GM23248 (cell line): ENCODE results near the gene HHIPL1. TPM values are rescaled to one million over a fixed set of nuclear protein-coding genes. Genes with fewer than 3 reads are reported as not detected.

ENCODE experiments used
- DNase-seq: peaks from one replicate; pipeline ENCODE4 v3.0.0-alpha.2; 2015
- H2AFZ ChIP-seq: fragments of 200-600 bp; sonication (generic); 2 replicates; pipeline ENCODE4 v1.6.1; 2016; ENCODE audit warnings: antibody characterized with exemption
- H3F3A ChIP-seq: fragments of 200-600 bp; sonication (generic); 2 replicates; pipeline ENCODE4 v1.6.1; 2016; ENCODE audit warnings: mild to moderate bottlenecking, antibody characterized with exemption, mixed run types; ENCODE audit not compliant: insufficient read depth
- H3K27ac ChIP-seq: fragments of 200-600 bp; sonication (generic); 2 replicates; pipeline ENCODE4 v1.5.1; 2016; ENCODE audit warnings: mild to moderate bottlenecking
- H3K27me3 ChIP-seq: fragments of 200-600 bp; sonication (generic); replicated peaks from 2 replicates; pipeline ENCODE4 v1.6.1; 2016; ENCODE audit warnings: mild to moderate bottlenecking; ENCODE audit not compliant: insufficient read depth
- H3K36me3 ChIP-seq: fragments of 200-600 bp; sonication (generic); 2 replicates; pipeline ENCODE4 v1.6.1; 2016; ENCODE audit warnings: low read depth, mild to moderate bottlenecking
- H3K4me1 ChIP-seq: fragments of 200-600 bp; sonication (generic); 2 replicates; pipeline ENCODE4 v1.6.1; 2016; ENCODE audit warnings: mild to moderate bottlenecking; ENCODE audit not compliant: insufficient read depth
- H3K4me2 ChIP-seq: fragments of 200-600 bp; sonication (generic); one replicate; pipeline ENCODE4 v1.6.1; 2016; ENCODE audit warnings: mild to moderate bottlenecking; ENCODE audit not compliant: unreplicated experiment
- H3K4me3 ChIP-seq: fragments of 200-600 bp; sonication (generic); 2 replicates; pipeline ENCODE4 v1.5.1; 2016; ENCODE audit warnings: mild to moderate bottlenecking
- H3K79me2 ChIP-seq: fragments of 200-600 bp; sonication (generic); 2 replicates; pipeline ENCODE4 v1.6.1; 2016; ENCODE audit warnings: mild to moderate bottlenecking; ENCODE audit not compliant: insufficient read depth
- H3K9ac ChIP-seq: fragments of 200-600 bp; sonication (generic); 2 replicates; pipeline ENCODE4 v1.6.1; 2016; ENCODE audit warnings: mild to moderate bottlenecking
- H3K9me2 ChIP-seq: fragments of 200-600 bp; sonication (generic); 2 replicates; pipeline ENCODE4 v1.6.1; 2016; ENCODE audit warnings: mixed run types, mild to moderate bottlenecking, moderate library complexity; ENCODE audit not compliant: insufficient read depth
- H3K9me3 ChIP-seq: fragments of 200-600 bp; sonication (generic); one replicate; pipeline ENCODE4 v1.6.1; 2017; ENCODE audit warnings: low read depth
- H4K20me1 ChIP-seq: fragments of 200-600 bp; sonication (generic); 2 replicates; pipeline ENCODE4 v1.6.0; 2016; ENCODE audit not compliant: insufficient read depth
- EZH2 ChIP-seq: fragments of 200-600 bp; sonication (generic); IDR thresholded peaks from 2 replicates; pipeline ENCODE4 v1.6.1; 2018; ENCODE audit warnings: antibody characterized with exemption, mild to moderate bottlenecking; ENCODE audit not compliant: insufficient read depth, poor library complexity, severe bottlenecking
- EZH2phosphoT487 ChIP-seq: fragments of 200-600 bp; sonication (generic); IDR thresholded peaks from 2 replicates; pipeline ENCODE4 v1.6.1; 2018; ENCODE audit warnings: antibody characterized with exemption, moderate library complexity, mild to moderate bottlenecking, low read depth; ENCODE audit not compliant: insufficient read depth
- WGBS, 2 experiments: methylation state at CpG; one replicate each; pipeline ENCODE4 v1.1.6; 2015 to 2017; ENCODE audit warnings: low lambda C conversion rate in 2 of 2, low coverage in 1 of 2; ENCODE audit errors: missing lambda C conversion rate in 2 of 2; 5-methylcytosine and 5-hydroxymethylcytosine counted together
- in situ Hi-C: fragments of 300-500 bp; cut with MboI; formaldehyde crosslinking; loops from 2 replicates; pipeline ENCODE4 v1.15.0; 2020
- polyA plus RNA-seq: library from polyadenylated mRNA; unstranded; fragments of >200 nt; fragmentation: Nextera tagmentation; extraction: Ambion mirVana; gene quantifications from 2 replicates; pipeline ENCODE4 v1.2.1, GENCODE V29; 2016
- total RNA-seq: library from RNA; depleted of rRNA; stranded (reverse); fragments of >200 nt; shearing (Covaris generic); gene quantifications from 2 replicates; pipeline ENCODE4 v1.2.3, GENCODE V29; 2014

Gene HHIPL1
- total and polyA plus RNA-seq, 2 experiments from 2014 or later: 6.5 to 11.3 TPM

DNA sequence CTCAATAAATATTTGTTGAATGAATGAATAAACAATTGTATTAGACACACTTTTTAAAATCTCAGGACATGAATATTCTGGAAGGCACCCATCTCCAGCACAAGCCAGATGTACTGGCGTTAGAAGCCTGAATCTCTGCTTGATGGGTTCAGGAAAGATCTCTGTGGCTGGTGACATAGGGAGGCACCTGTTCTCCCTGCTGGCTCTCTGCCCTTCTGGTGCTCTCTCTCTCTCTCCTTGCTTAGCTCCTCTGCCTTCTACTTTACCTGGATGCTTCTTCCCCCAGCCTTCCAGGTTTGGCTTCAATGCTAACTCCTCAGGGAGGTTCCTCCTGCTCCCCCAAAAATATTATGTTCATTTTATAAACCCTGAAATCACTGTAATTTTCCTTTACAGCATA is 40.7 kb downstream of the HHIPL1 start:
- no peak for DNase-seq
- in situ Hi-C loops: no loop called here

DNA sequence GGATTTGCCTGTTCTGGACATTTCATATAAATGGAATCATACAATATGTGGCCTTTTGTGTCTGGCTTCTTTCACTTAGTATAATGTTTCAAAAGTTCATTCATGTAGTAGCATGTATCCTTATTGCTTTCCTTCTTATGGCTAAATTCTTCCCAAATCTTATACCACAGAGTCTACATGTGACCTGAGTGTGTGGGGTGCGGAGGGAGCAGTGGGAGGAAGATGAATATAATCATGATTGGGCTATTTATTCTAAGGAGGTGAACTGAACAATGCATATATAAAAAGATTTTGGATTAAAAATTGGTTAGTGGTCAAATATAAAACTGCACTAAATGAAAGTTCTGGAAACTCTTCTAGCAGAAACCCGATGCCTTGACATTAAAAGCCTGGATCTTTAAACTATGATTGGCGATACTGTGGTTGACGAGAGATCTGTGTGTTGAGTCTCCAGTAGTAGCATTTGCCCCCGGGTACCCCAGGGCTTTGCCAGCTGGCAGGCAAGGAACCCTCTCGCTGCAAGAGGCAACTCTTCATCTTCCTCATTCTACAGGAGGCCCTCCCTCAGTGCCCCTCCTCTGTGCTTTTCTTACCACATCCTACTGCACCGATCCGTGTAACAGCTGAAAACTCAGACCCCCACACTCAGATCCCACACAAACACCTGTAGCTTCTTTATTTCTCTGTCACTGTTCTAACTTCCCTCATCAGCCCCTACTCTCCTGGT is 41.8 kb downstream of the HHIPL1 start:
- TF ChIP-seq EZH2 (no peak), EZH2phosphoT487 (no peak)
- in situ Hi-C loops: no loop called here
- no peak overlapping the region for H3K27ac ChIP-seq
- H3K4me2 ChIP-seq: no peak overlapping the region
- H3K36me3 ChIP-seq: no peaks in the 10 kb centered on the region
- H3K79me2 ChIP-seq: no peaks in the 10 kb centered on the region
- H3K9me3 ChIP-seq: no peaks in the 10 kb centered on the region
- H3K27me3 ChIP-seq: peaks cover 18% of the 10 kb centered on the region
- H3K9me2 ChIP-seq: no peaks in the 10 kb centered on the region
- 79 to 82% methylated on average over 8 of the region's 8 CpGs for WGBS, 2 experiments
- H3K4me3 ChIP-seq: no peak overlapping the region
- H4K20me1 ChIP-seq: no peaks in the 10 kb centered on the region
- peaks cover 3% of the 10 kb centered on the region; the same call in 1 of the 2 replicates for H3K4me1 ChIP-seq
- no peak overlapping the region for H3K9ac ChIP-seq
- no peaks in the 10 kb centered on the region for H3F3A ChIP-seq
- no peak for DNase-seq
- H2AFZ ChIP-seq: no peak overlapping the region

More for the DNA sequence above, 40.7 kb downstream of the HHIPL1 start:
- Histone ChIP-seq H3K4me1 (peaks cover 3% of the 10 kb centered on the region; the same call in 1 of the 2 replicates), H3K9ac (no peak overlapping the region), H4K20me1 (no peaks in the 10 kb centered on the region), H3K9me2 (no peaks in the 10 kb centered on the region), H3F3A (no peaks in the 10 kb centered on the region), H3K27ac (no peak overlapping the region), H2AFZ (no peak overlapping the region), H3K79me2 (no peaks in the 10 kb centered on the region), H3K9me3 (no peaks in the 10 kb centered on the region), H3K4me3 (no peak overlapping the region), H3K27me3 (peaks cover 14% of the 10 kb centered on the region), H3K36me3 (no peaks in the 10 kb centered on the region), H3K4me2 (no peak overlapping the region)
- 25 to 50% methylated on average over 1 of the region's 1 CpG for WGBS, 2 experiments
- TF ChIP-seq EZH2 (no peak), EZH2phosphoT487 (no peak)

DNA sequence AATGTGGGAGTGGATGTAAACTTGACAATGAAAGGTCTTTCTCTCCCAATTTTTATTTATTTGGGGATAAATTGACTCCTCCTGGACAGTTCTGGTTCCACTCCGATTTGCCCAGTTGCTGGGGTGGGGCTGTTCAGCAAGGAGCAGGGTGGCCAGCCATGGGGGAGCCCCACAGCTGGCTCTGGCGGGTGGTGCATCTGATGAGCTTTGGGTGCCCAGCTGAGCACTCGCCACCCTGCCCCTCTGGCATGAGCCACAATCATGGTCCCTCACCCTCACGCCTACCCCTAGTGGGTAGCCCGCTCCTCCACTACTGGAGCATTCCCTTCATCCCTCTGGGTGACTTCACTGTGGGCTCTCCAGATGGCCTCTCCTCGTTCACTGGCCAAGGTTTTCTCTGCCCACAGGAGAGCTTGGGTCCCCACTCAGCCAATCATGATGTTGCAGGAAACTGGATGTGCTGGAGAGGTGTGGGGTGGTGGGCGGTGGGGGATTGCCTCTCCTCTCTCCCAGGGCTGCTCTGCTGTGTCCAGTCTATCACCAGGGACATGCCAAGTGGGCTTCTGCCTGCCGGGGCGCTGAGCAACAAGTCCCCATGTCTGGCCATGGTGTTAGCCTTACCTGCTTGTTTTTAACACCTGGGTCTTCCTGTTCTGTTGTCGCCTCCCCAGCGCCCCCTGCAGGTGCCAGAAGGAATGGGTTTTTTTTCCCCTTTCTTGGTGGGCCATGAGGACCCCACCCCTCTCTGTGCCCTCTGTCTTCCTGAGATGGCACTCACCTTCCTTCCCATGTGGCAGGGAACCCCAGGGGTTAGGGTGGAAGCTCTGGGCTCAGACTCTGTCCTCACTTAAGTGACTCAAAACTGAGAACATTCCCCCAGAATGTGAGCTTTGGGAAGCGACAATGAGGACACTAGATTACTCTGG is 42.6 kb downstream of the HHIPL1 start:
- DNase-seq: no peak

DNA sequence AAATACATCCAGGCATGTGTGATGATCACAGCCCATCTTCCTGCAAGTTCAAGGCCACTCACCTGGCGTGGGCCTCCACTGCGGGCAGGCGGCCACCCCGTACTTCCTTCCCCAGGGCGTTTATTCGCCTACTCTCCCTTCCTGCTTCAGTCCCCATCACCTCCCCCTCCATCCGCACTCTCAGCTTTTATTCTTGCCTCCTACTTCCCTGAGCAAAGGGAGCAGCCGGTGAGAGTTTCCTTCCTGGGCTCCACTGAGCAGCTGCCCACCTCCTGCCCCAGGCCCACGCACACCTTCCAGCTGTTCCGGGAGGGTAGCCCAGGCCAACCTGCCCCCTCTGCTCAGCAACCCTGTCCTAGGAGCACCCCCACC is 43.3 kb downstream of the HHIPL1 start:
- no peak overlapping the region for H3K4me2 ChIP-seq
- TF ChIP-seq EZH2: no peak
- in situ Hi-C loops: no loop called here
- H3F3A ChIP-seq: no peaks in the 10 kb centered on the region
- no peak for DNase-seq
- H3K79me2 ChIP-seq: no peaks in the 10 kb centered on the region
- H3K9ac ChIP-seq: no peak overlapping the region
- H3K9me2 ChIP-seq: no peaks in the 10 kb centered on the region
- H3K4me3 ChIP-seq: no peak overlapping the region
- no peak overlapping the region for H3K27ac ChIP-seq
- no peaks in the 10 kb centered on the region for H3K4me1 ChIP-seq
- no peaks in the 10 kb centered on the region for H3K9me3 ChIP-seq
- 77 to 78% methylated on average over 10 of the region's 10 CpGs for WGBS, 2 experiments
- H3K27me3 ChIP-seq: peaks cover 18% of the 10 kb centered on the region
- H2AFZ ChIP-seq: no peak overlapping the region
- H3K36me3 ChIP-seq: no peaks in the 10 kb centered on the region
- no peaks in the 10 kb centered on the region for H4K20me1 ChIP-seq

More for the DNA sequence above, 42.6 kb downstream of the HHIPL1 start:
- Histone ChIP-seq H4K20me1 (no peaks in the 10 kb centered on the region), H3K9me3 (no peaks in the 10 kb centered on the region), H3K9me2 (no peaks in the 10 kb centered on the region), H3K4me1 (peaks cover 3% of the 10 kb centered on the region; the same call in 1 of the 2 replicates), H3K4me2 (no peak overlapping the region), H3K36me3 (no peaks in the 10 kb centered on the region), H2AFZ (no peak overlapping the region), H3K4me3 (no peak overlapping the region), H3K79me2 (no peaks in the 10 kb centered on the region), H3K27ac (no peak overlapping the region), H3F3A (no peaks in the 10 kb centered on the region), H3K27me3 (peaks cover 18% of the 10 kb centered on the region), H3K9ac (no peak overlapping the region)
- in situ Hi-C loops: no loop called here
- 48 to 51% methylated on average over 12 of the region's 12 CpGs for WGBS, 2 experiments
- TF ChIP-seq EZH2phosphoT487 (no peak), EZH2 (no peak)
